Fibroblast of the aortic adventitia (primary cell): Measurements from ENCODE around the gene RNF168. TPM values are rescaled to one million over a fixed set of nuclear protein-coding genes. Genes with fewer than 3 reads are reported as not detected.

Experiments
- DNase-seq: peaks from one replicate; pipeline ENCODE4 v3.0.0-alpha.2; 2010; ENCODE audit warnings: low read depth
- H3K4me3 ChIP-seq: 2 replicates; pipeline ENCODE4 v1.5.1; 2011; ENCODE audit warnings: low read depth, mild to moderate bottlenecking, control low read depth, low read length, moderate library complexity
- total RNA-seq: library from RNA; depleted of rRNA; stranded (reverse); fragments of >200 nt; gene quantifications from 2 replicates; pipeline ENCODE4 v1.2.3, GENCODE V29; 2012; ENCODE audit warnings: low replicate concordance
- TF ChIP-seq, protein P1 (sequence below): IDR thresholded peaks from 2 replicates; pipeline ENCODE4 v1.5.1; 2011; ENCODE audit warnings: mild to moderate bottlenecking, low read length, control low read depth, inconsistent platforms; ENCODE audit not compliant: insufficient read depth

The RNF168 gene
- total RNA-seq, 1 donor: 32.4 TPM

DNA sequence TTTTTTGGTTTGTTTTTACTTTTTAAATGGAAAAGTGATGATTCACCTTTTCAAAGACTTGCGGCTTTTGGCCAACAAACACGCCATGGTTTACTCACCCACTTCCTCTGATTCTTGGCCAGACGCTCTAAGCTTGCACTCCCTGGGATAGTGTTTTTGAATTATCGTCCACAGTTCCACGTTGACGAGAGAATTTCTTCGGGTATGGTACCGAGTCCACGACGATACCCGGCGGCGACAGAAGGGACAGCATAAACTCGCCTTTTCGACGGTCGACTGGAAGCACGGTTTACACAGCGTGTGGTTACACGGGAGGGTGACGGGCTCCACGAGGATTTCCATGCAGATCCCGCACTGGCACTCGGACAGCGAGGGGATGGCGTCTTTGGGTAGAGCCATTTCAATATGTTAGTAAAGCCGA lies 783 bp downstream of the RNF168 start:
- peak; percentile 93 for DNase-seq
- TF ChIP-seq, protein P1, sequence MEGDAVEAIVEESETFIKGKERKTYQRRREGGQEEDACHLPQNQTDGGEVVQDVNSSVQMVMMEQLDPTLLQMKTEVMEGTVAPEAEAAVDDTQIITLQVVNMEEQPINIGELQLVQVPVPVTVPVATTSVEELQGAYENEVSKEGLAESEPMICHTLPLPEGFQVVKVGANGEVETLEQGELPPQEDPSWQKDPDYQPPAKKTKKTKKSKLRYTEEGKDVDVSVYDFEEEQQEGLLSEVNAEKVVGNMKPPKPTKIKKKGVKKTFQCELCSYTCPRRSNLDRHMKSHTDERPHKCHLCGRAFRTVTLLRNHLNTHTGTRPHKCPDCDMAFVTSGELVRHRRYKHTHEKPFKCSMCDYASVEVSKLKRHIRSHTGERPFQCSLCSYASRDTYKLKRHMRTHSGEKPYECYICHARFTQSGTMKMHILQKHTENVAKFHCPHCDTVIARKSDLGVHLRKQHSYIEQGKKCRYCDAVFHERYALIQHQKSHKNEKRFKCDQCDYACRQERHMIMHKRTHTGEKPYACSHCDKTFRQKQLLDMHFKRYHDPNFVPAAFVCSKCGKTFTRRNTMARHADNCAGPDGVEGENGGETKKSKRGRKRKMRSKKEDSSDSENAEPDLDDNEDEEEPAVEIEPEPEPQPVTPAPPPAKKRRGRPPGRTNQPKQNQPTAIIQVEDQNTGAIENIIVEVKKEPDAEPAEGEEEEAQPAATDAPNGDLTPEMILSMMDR: no peak
- peak overlapping the region; percentile 98 for H3K4me3 ChIP-seq

DNA sequence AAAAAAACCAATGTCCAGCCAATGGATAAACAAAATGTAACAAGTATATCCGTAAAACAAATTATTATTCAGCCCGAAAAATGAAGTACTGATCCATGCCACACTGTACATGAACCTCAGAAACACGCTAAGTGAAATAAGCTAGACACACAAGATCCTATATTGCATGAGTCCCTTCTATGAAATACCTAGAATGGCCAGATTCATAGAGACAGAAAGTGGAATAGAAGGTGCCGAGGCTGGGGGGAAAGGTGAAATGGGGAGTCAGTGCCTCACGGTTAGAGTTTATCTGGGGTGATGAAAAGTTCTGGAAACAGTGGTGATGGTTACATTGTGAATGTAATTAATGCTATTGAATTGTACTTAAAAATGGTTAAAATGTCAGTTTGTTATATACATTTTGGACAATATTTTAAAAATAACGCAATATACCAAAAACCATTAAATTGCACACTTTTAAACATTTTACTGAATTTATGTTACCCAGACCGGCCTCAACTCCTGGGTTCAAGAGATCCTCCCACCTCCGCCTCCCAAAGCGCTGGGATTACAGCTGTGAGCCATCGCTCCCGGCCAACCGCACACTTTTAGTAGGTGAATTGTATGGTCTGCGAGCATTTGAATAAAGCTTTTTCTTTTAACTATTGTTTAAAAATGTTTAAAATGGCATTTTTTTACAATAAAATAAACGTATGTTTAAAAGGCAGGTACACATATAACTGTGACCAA lies 2.1 kb downstream of the RNF168 start:
- peak overlapping the region; percentile 98 for H3K4me3 ChIP-seq
- TF ChIP-seq, protein P1: no peak
- DNase-seq: peak; percentile 36

DNA sequence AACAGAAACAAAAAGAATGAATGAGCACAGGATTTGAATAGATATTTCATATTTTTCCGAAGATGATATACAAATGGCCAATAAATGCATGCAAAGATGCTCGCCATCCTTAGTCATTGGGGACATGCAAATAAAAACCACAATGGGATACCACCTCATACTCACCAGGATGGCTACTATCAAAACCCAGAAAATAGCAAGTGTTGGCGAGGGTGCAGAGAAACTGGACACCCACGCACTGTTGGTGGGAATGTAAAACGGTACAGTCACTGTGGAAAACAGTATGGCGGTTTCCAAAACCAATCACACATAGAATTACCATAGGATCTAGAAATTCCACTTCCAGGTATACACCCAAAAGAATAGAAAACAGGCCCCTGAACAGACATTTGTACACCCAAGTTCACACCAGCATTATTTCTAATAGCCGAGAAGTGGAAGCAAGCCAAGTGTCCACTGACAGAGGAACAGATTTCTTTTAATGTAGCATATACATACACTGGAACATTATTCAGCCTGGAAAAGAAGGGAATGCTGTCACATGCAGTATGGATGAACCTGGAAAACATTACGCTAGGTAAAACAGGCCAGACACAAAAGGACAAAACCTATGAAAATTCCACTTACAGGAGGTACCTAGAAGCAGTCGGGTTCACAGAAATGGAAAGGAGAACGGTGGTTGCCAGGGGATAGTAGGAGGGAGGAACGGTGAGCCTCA lies 3.6 kb downstream of the RNF168 start:
- peak overlapping the region; percentile 61 for H3K4me3 ChIP-seq
- no peak for DNase-seq
- TF ChIP-seq, protein P1: no peak

DNA sequence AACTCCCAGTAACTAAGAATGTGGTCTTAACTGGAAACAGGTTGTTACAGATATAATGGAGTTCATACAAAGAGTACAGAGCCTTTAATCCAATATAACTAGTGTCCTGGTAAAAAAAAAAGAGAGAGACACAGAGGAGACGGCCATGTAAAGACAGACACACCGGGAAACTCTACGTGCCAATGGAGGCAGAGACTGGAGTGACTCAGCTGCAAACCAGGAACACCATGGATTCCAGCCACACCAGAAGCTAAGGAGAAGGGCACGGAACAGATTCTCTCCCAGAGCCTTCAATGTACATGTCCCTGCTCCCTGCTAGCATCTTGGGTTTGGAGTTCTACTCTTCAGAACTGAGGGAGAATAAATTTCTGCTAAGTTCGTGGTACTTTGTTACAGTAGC lies 4.5 kb downstream of the RNF168 start:
- TF ChIP-seq, protein P1: no peak
- peak; percentile 38 for DNase-seq
- H3K4me3 ChIP-seq: no peak overlapping the region

DNA sequence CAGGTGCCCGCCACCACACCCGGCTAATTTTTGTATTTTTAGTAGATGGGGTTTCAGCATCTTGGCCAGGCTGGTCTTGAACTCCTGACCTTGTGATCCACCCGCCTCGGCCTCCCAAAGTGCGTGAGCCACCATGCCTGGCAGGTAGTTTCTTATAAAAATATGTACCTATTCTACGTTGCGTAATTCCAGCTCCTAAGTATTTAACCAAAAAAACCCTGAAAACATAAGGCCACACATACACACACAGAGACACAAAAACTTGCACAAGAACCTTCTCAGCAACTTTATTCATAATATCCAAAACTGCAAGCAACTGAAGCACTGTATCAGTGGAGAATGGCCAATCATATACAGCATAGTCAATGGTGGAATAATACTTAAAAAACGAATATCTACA lies 5.3 kb downstream of the RNF168 start:
- no peak for DNase-seq
- no peak overlapping the region for H3K4me3 ChIP-seq
- TF ChIP-seq, protein P1: no peak

DNA sequence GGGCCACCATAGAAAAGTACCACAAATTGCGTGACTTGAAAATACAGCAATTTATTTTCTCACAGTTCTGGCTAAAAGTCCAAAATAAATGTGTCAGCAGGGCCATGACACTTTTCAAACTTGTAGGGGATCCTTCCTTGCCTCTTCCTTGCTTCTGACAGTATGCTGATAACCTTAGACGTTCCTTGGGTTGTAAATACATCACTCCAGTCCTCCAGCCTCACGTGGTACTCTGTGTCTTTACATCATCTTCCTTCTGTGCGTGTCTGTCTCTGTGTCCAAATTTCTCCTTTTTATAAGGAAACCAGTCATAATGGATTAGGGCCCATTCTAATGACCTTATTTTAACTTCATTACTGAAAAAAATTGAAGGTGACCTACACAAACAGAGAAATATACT lies 7.4 kb downstream of the RNF168 start:
- DNase-seq: no peak
- TF ChIP-seq, protein P1: no peak
- H3K4me3 ChIP-seq: no peak overlapping the region
